ENCODE data around the gene UBE3C.

Gene UBE3C

GRCh38 chr7:157111311-157111710 is 27.4 kb upstream of the UBE3C start:
- Histone ChIP-seq H3K4me1 (peaks cover 0 to 10% (median 5%) of the 10 kb centered on the region in 10 experiments; a peak in 10 of 20 replicates), H3K27me3 (no peaks in the 10 kb centered on the region), H3K9ac (no peak overlapping the region), H3K4me2 (peak overlapping the region in 7 of 11 experiments; percentile 25 to 54 (median 42); a peak in 13 of 22 replicates), H4K20me1 (no peaks in the 10 kb centered on the region), H3K27ac (no peak overlapping the region), H3K4me3 (no peak overlapping the region), H3K9me3 (replicated peaks in 1 of 11) (peaks cover 64 to 82% (median 75%) of the 10 kb centered on the region in 11 experiments), H3K36me3 (peaks cover 0 to 3% (median 0%) of the 10 kb centered on the region in 11 experiments; a peak in 3 of 22 replicates)
- no peak for TF ChIP-seq Cebpa-rat (IDR thresholded peaks at IDR 0.05)

- no peak overlapping the region for H3K9ac ChIP-seq
- H3K4me3 ChIP-seq = no peak overlapping the region
- peaks cover 0 to 10% (median 5%) of the 10 kb centered on the region in 10 experiments; a peak in 10 of 20 replicates for H3K4me1 ChIP-seq
- no peaks in the 10 kb centered on the region for H4K20me1 ChIP-seq
- H3K36me3 ChIP-seq = peaks cover 0 to 3% (median 0%) of the 10 kb centered on the region in 11 experiments; a peak in 3 of 22 replicates
- TF ChIP-seq Cebpa-rat (IDR thresholded peaks at IDR 0.05) = no peak
- H3K27ac ChIP-seq = no peak overlapping the region
- peaks cover 56 to 78% (median 69%) of the 10 kb centered on the region in 11 experiments for H3K9me3 ChIP-seq (replicated peaks in 1 of 11)
- no peaks in the 10 kb centered on the region for H3K27me3 ChIP-seq
- no peak overlapping the region for H3K4me2 ChIP-seq
Observed at GRCh38 chr7:157112706-157113105, 26.0 kb upstream of the UBE3C start.

DNA sequence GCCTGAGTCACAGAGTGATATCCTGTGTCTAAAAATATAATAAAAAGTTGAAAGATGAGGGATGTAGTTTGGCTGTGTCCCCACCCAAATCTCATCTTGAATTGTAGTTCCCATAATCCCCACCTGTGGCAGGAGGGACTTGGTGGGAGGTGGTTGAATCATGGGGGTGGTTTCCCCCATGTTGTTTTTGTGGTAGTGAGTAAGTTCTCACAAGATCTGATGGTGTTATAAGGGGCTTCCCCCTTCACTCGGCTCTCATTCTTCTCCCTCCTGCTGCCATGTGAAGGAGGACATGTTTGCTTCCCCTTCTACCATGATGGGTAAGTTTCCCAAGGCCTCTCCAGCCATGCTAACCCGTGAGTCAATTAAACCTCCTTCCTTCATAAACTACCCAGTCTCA is 25.1 kb upstream of the UBE3C start:
- H3K27ac ChIP-seq = no peak overlapping the region
- H3K9me3 ChIP-seq (replicated peaks in 1 of 11) = peaks cover 51 to 76% (median 68%) of the 10 kb centered on the region in 11 experiments
- H3K4me2 ChIP-seq = no peak overlapping the region
- H3K4me1 ChIP-seq = peaks cover 0 to 10% (median 5%) of the 10 kb centered on the region in 10 experiments; a peak in 10 of 20 replicates
- no peak for TF ChIP-seq Cebpa-rat (IDR thresholded peaks at IDR 0.05)
- no peaks in the 10 kb centered on the region for H4K20me1 ChIP-seq
- no peak overlapping the region for H3K9ac ChIP-seq
- no peaks in the 10 kb centered on the region for H3K27me3 ChIP-seq
- no peak overlapping the region for H3K4me3 ChIP-seq
- H3K36me3 ChIP-seq = peaks cover 0 to 1% (median 0%) of the 10 kb centered on the region in 11 experiments; a peak in 3 of 22 replicates

DNA sequence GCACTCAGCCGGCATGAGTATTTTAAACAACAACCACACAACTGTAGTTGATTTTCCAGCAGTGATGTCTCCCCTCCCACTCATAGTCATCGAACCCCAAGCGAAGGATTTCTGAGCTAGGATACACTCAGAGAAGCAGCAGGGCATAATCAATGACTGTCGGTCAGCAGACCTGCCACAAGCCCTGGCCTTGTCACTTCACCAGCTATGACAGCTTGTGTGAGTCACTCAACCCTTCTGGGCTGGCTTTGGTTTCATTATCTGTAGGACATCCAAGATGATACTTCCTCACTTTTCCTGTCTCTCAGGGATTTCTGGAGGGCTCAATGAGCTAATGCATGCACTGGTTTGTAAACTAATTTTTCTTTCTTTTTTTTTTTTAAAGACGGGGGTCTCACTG is 22.0 kb upstream of the UBE3C start:
- TF ChIP-seq Cebpa-rat (IDR thresholded peaks at IDR 0.05) = no peak
- H4K20me1 ChIP-seq = no peaks in the 10 kb centered on the region
- H3K4me2 ChIP-seq = no peak overlapping the region
- H3K4me3 ChIP-seq = no peak overlapping the region
- H3K9ac ChIP-seq = no peak overlapping the region
- H3K27ac ChIP-seq = no peak overlapping the region
- no peaks in the 10 kb centered on the region; a peak in 1 of 20 replicates for H3K4me1 ChIP-seq
- H3K36me3 ChIP-seq = no peaks in the 10 kb centered on the region; a peak in 1 of 22 replicates
- H3K27me3 ChIP-seq = no peaks in the 10 kb centered on the region
- peaks cover 32 to 48% (median 42%) of the 10 kb centered on the region in 11 experiments for H3K9me3 ChIP-seq (replicated peaks in 1 of 11)

DNA sequence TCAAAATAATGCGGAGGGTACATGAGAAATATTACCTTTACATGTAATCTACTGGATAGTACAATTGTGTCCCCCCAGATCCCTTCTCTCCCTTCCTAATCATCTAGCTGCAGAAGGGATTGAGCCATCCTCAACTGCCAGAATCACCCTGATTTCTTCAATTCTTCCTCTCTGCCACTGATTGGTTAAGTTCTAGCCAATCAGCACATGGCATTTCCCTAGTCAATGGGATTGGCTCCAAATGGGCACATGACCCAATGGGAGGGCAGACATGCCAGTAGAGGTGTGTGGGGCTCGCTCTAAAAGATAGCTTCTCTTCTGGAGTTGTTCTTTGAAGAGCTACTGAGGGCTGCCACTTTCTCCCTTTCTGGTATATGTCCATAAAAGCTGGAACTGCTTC is 20.9 kb upstream of the UBE3C start:
- H3K4me3 ChIP-seq = no peak overlapping the region

GRCh38 chr7:157120181-157120580 is 18.5 kb upstream of the UBE3C start:
- Histone ChIP-seq H3K9ac (no peak overlapping the region), H3K9me3 (replicated peaks in 1 of 11) (peaks cover 10 to 23% (median 16%) of the 10 kb centered on the region in 11 experiments; a peak in 20 of 22 replicates), H3K4me3 (no peak overlapping the region), H3K4me1 (peaks cover 0 to 8% (median 4%) of the 10 kb centered on the region in 10 experiments; a peak in 15 of 20 replicates), H3K4me2 (no peak overlapping the region), H4K20me1 (no peaks in the 10 kb centered on the region), H3K27ac (no peak overlapping the region), H3K27me3 (no peaks in the 10 kb centered on the region), H3K36me3 (no peaks in the 10 kb centered on the region)
- TF ChIP-seq Cebpa-rat (IDR thresholded peaks at IDR 0.05) = no peak

More for the DNA sequence above, 20.9 kb upstream of the UBE3C start:
- Histone ChIP-seq H3K27me3 (no peaks in the 10 kb centered on the region), H3K9me3 (replicated peaks in 1 of 11) (peaks cover 22 to 38% (median 32%) of the 10 kb centered on the region in 11 experiments), H4K20me1 (no peaks in the 10 kb centered on the region), H3K4me2 (no peak overlapping the region), H3K27ac (no peak overlapping the region), H3K9ac (no peak overlapping the region), H3K36me3 (no peaks in the 10 kb centered on the region), H3K4me1 (no peaks in the 10 kb centered on the region)
- TF ChIP-seq Cebpa-rat (IDR thresholded peaks at IDR 0.05) = no peak

DNA sequence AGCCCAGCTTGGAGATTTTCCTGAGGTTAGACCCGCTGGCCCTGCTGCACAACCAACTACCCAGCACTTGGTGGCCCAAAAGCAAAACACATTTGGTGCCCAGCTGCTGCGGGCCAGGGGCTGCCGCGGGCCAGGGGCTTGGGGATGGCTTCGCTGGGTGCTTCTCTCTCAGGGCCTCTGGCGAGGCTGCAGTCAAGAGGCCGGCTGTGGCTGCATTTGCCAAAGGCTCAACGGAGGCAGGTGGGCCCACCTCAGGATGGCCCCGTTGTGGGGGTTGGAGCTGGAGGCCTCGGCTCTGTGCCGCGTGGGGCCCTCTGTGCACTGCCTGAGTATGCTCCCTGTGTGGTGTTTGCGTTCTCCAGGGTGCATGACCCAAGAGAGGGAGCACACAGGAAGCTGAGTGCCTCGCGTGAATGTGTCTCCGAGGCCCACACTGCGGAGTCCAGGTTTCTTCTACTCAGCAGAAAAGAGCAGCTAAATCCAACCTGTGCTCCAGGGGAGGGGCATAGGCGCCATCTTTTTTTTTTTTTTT is 17.5 kb upstream of the UBE3C start:
- no peaks in the 10 kb centered on the region for H4K20me1 ChIP-seq
- no peak for TF ChIP-seq Cebpa-rat (IDR thresholded peaks at IDR 0.05)
- H3K9ac ChIP-seq = no peak overlapping the region
- no peak overlapping the region for H3K4me2 ChIP-seq
- peaks cover 10 to 23% (median 16%) of the 10 kb centered on the region in 11 experiments; a peak in 20 of 22 replicates for H3K9me3 ChIP-seq (replicated peaks in 1 of 11)
- no peak overlapping the region for H3K27ac ChIP-seq
- H3K27me3 ChIP-seq = no peaks in the 10 kb centered on the region
- H3K36me3 ChIP-seq = no peaks in the 10 kb centered on the region
- peaks cover 0 to 17% (median 12%) of the 10 kb centered on the region in 10 experiments; a peak in 16 of 20 replicates for H3K4me1 ChIP-seq
- H3K4me3 ChIP-seq = no peak overlapping the region

DNA sequence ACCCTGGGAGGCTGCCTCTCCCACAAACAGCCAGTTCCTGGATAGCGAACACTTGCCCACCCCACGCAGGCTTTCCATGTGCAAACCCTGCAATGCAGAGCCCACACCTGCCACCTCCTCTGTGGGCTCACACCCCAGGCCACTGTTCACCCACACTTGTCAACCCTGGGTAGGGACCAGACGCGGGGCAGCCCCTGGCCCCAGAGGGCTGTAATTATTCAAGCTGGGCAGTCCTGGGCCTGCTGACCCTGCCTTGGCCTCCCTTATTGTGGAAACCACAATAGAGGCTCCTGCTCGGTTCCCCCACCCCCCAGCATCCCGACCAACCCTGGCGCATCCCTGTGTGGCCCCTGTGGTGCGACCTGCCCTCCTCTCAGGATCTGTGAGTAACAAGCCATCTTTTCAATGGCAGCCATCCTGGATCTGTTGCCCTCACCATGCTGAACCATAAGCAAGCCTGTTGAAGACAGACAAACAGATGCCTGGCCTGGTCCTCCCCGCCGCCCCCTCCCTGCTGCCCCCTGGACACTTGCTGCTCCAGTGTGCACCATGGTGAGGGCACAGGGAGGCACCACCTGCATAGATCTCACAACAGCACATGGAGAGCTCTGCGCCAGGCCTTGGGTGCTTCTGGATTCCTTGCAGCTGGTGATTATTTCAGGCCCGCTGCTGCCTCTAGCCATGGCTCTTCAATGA is 15.8 kb upstream of the UBE3C start:
- H4K20me1 ChIP-seq = no peaks in the 10 kb centered on the region
- H3K27me3 ChIP-seq = no peaks in the 10 kb centered on the region
- H3K27ac ChIP-seq = no peak overlapping the region
- H3K9me3 ChIP-seq (replicated peaks in 1 of 11) = peaks cover 1 to 11% (median 4%) of the 10 kb centered on the region in 11 experiments; a peak in 20 of 22 replicates
- no peak overlapping the region for H3K9ac ChIP-seq
- H3K4me2 ChIP-seq = no peak overlapping the region
- H3K36me3 ChIP-seq = no peaks in the 10 kb centered on the region
- H3K4me3 ChIP-seq = no peak overlapping the region
- H3K4me1 ChIP-seq = peaks cover 0 to 17% (median 12%) of the 10 kb centered on the region in 10 experiments; a peak in 16 of 20 replicates
- TF ChIP-seq Cebpa-rat (IDR thresholded peaks at IDR 0.05) = no peak

DNA sequence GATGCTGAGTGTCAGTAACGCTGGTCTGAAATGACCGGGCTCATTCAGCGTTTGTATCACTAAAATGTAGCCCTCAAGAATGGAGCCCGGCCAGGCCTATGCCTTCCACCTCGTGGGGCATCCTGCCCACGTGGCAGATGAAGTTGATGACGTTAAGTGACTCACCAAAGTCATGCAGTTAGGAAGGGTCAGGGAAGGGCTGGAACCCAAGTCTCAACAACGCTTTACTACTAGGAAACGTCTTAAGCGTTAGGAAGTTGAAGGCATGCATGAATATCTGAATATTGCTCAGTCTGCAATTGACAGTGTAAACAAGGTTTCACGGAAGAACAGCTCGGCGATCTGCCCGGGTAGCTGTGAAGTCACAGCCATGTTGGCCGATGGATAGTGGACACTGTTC is 14.0 kb upstream of the UBE3C start:
- H3K4me3 ChIP-seq = no peak overlapping the region
- H3K9ac ChIP-seq = peak overlapping the region in 1 of 11 experiments; percentile 43; a peak in 3 of 22 replicates
- H3K36me3 ChIP-seq = no peaks in the 10 kb centered on the region
- peak overlapping the region in 7 of 11 experiments; percentile 58 to 81 (median 71); a peak in 12 of 22 replicates for H3K4me2 ChIP-seq
- H4K20me1 ChIP-seq = no peaks in the 10 kb centered on the region
- TF ChIP-seq Cebpa-rat (IDR thresholded peaks at IDR 0.05) = no peak
- no peaks in the 10 kb centered on the region for H3K27me3 ChIP-seq
- no peaks in the 10 kb centered on the region for H3K9me3 ChIP-seq (replicated peaks in 1 of 11)
- H3K27ac ChIP-seq = no peak overlapping the region
- H3K4me1 ChIP-seq = peaks cover 0 to 17% (median 12%) of the 10 kb centered on the region in 10 experiments; a peak in 16 of 20 replicates

All from BLaER1 treated with 17β-estradiol and CSF1 and Interleukin-3, amounts not matched to agents 10 nM and 100 nM (cell line).